SK-N-SH (cell line): ENCODE measurements around the gene TRPT1. TPM values are rescaled to one million over a fixed set of nuclear protein-coding genes. Genes with fewer than 3 reads are reported as not detected.

Experiments
- CTCF ChIA-PET: fragments of 300-600, 350-600 bp; formaldehyde crosslinking; extraction: SDS; loops from one replicate; lab custom pipeline; 2021; lab: Yijun Ruan, JAX
- POLR2A ChIA-PET: fragments of 350-600 bp; sonication (Branson Sonifier 250); formaldehyde crosslinking; extraction: SDS; loops from one replicate; lab custom pipeline; 2020; ENCODE audit warnings: antibody characterized with exemption, inconsistent platforms; lab: Yijun Ruan, JAX
- DNase-seq: peaks from one replicate; pipeline ENCODE4 v3.0.0; 2012
- H2AFZ ChIP-seq: fragments of 200-600 bp; sonication (generic); 2 replicates; pipeline ENCODE4 v1.8.1; 2016; ENCODE audit warnings: antibody characterized with exemption, mild to moderate bottlenecking, low read depth
- H3F3A ChIP-seq: fragments of 200-600 bp; sonication (generic); replicated peaks from 2 replicates; pipeline ENCODE3; 2016; ENCODE audit warnings: antibody characterized with exemption, mild to moderate bottlenecking; ENCODE audit not compliant: insufficient read depth
- H3K27ac ChIP-seq, 2 experiments: fragments of 200-500 bp in 1 of 2; fragments of 200-600 bp in 1 of 2; sonication (Bioruptor generic) in 1 of 2; sonication (generic), shearing (Covaris generic) in 1 of 2; 2 replicates each; pipeline versions ENCODE4 v1.5.1 to v1.6.1; 2014 to 2016; ENCODE audit warnings: low read depth in 2 of 2, inconsistent platforms in 1 of 2, low read length in 1 of 2, mild to moderate bottlenecking in 1 of 2, mixed read lengths in 1 of 2
- H3K27me3 ChIP-seq: fragments of 200-600 bp; sonication (generic), shearing (Covaris generic); 2 replicates; pipeline ENCODE4 v1.6.1; 2016; ENCODE audit warnings: mixed run types; ENCODE audit not compliant: insufficient read depth
- H3K36me3 ChIP-seq, 2 experiments: fragments of 200-500 bp in 1 of 2; fragments of 200-600 bp in 1 of 2; sonication (Bioruptor generic) in 1 of 2; sonication (generic) in 1 of 2; replicated peaks in 1 of 2; 2 replicates each; pipeline versions ENCODE3 to v1.5.1; 2014 to 2016; ENCODE audit warnings: low read length in 1 of 2, mild to moderate bottlenecking in 1 of 2; ENCODE audit not compliant: insufficient read depth in 2 of 2, control insufficient read depth in 1 of 2
- H3K4me1 ChIP-seq, 2 experiments: fragments of 200-500 bp in 1 of 2; fragments of 200-600 bp in 1 of 2; sonication (Bioruptor generic) in 1 of 2; sonication (generic), shearing (Covaris generic) in 1 of 2; 2 replicates each; pipeline versions ENCODE4 v1.5.1 to v1.6.1; 2014 to 2016; ENCODE audit warnings: low read depth in 1 of 2, low read length in 1 of 2, mixed run types in 1 of 2; ENCODE audit not compliant: insufficient read depth in 2 of 2, control insufficient read depth in 1 of 2
- H3K4me2 ChIP-seq: fragments of 200-600 bp; sonication (generic), shearing (Covaris generic); 2 replicates; pipeline ENCODE4 v1.6.1; 2017; ENCODE audit warnings: mixed run types
- H3K4me3 ChIP-seq, 2 experiments: fragments of 200-500 bp in 1 of 2; fragments of 200-600 bp in 1 of 2; sonication (Bioruptor generic) in 1 of 2; sonication (generic), shearing (Covaris generic) in 1 of 2; 2 replicates each; pipeline versions ENCODE4 v1.5.1 to v1.8.1; 2014 to 2016; ENCODE audit warnings: low read depth in 2 of 2, inconsistent platforms in 1 of 2, low read length in 1 of 2, mild to moderate bottlenecking in 1 of 2, mixed read lengths in 1 of 2, moderate library complexity in 1 of 2
- H3K79me2 ChIP-seq: fragments of 200-600 bp; sonication (generic); 2 replicates; pipeline ENCODE4 v1.8.1; 2017; ENCODE audit warnings: mild to moderate bottlenecking; ENCODE audit not compliant: insufficient read depth
- H3K9ac ChIP-seq: fragments of 200-600 bp; sonication (generic); 2 replicates; pipeline ENCODE4 v1.6.1; 2017; ENCODE audit warnings: mixed run types
- H3K9me2 ChIP-seq: fragments of 200-600 bp; sonication (generic); 2 replicates; pipeline ENCODE4 v1.6.1; 2017; ENCODE audit warnings: mixed run types
- H3K9me3 ChIP-seq: fragments of 200-600 bp; sonication (generic); 2 replicates; pipeline ENCODE4 v1.6.1; 2017; ENCODE audit warnings: mixed run types, mild to moderate bottlenecking, moderate library complexity
- H4K20me1 ChIP-seq: fragments of 200-600 bp; sonication (generic); 2 replicates; pipeline ENCODE4 v1.6.1; 2017; ENCODE audit warnings: mild to moderate bottlenecking, mixed run types; ENCODE audit not compliant: insufficient read depth
- FOXJ3 ChIP-seq: sonication (generic); formaldehyde crosslinking; IDR thresholded peaks from 2 replicates; pipeline ENCODE4 v1.5.1; 2020; ENCODE audit warnings: mild to moderate bottlenecking, missing genetic modification reagents
- FOXM1 ChIP-seq: IDR thresholded peaks from 2 replicates; pipeline ENCODE4 v1.4.0; 2012; ENCODE audit warnings: low read depth, mild to moderate bottlenecking
- POLR2AphosphoS5 ChIP-seq: IDR thresholded peaks from 2 replicates; pipeline ENCODE4 v1.6.1; 2012; ENCODE audit warnings: low read depth, low read length
- REST ChIP-seq: IDR thresholded peaks from 2 replicates; pipeline ENCODE4 v1.6.1; 2012; ENCODE audit warnings: mild to moderate bottlenecking, low read depth, low read length, moderate library complexity
- SMC3 ChIP-seq: IDR thresholded peaks from 2 replicates; pipeline ENCODE4 v1.6.1; 2012; ENCODE audit warnings: low read depth, low read length, improper control_type of control experiment
- TAF1 ChIP-seq: IDR thresholded peaks from 2 replicates; pipeline ENCODE4 v1.6.1; 2012; ENCODE audit warnings: low read depth, mild to moderate bottlenecking, low read length, moderate library complexity, borderline replicate concordance
- TCF12 ChIP-seq: IDR thresholded peaks from 2 replicates; pipeline ENCODE4 v1.4.0; 2012
- USF2 ChIP-seq: fragments of 150-350 bp; IDR thresholded peaks from 2 replicates; pipeline ENCODE4 v1.6.1; 2017; ENCODE audit warnings: antibody characterized with exemption, low read length, low read depth, borderline replicate concordance
- WGBS: methylation state at CpG from one replicate; pipeline ENCODE4 v1.1.6; 2017; ENCODE audit warnings: low lambda C conversion rate; 5-methylcytosine and 5-hydroxymethylcytosine counted together
- polyA plus RNA-seq, 3 experiments: library from polyadenylated mRNA; depleted of rRNA; stranded (reverse); fragments of >200 nt; gene quantifications; 2 replicates each; pipeline ENCODE4 v1.2.3, GENCODE V29; 2012

The TRPT1 gene
- polyA plus RNA-seq, 1 of the 3 experiments (the other 2 are of a cell fraction), result 62.4 TPM

GRCh38 chr11:64268893-64269539 lies 43.0 kb upstream of the TRPT1 start:
- peak; percentile 60 for DNase-seq
- Histone ChIP-seq H3K9ac (peak overlapping the region; percentile 63), H3K4me1 (peaks cover 12 to 48% of the 10 kb centered on the region in 2 experiments; a peak in 2 of 4 replicates), H3K36me3 (peaks cover 14 to 20% of the 10 kb centered on the region in 2 experiments), H3K9me3 (no peaks in the 10 kb centered on the region), H4K20me1 (no peaks in the 10 kb centered on the region), H3K27me3 (no peaks in the 10 kb centered on the region), H3K9me2 (no peaks in the 10 kb centered on the region), H3K4me2 (peak overlapping the region; percentile 89), H3K27ac (peak overlapping the region; percentile 88 to 97), H3K79me2 (peaks cover 19% of the 10 kb centered on the region), H3K4me3 (peak overlapping the region; percentile 60 to 65), H3F3A (peaks cover 40% of the 10 kb centered on the region), H2AFZ (no peak overlapping the region)
- ChIA-PET POLR2A (interaction anchor here (0.9 to 6.5 kb wide), 6 partner anchors 11 to 64 kb away, joined by 3 to 112 read pairs (median 8); partner anchors contain the start of genes BAD, ESRRA, FKBP2 and PLCB3), CTCF (interaction anchor here (0.6 to 6.9 kb wide), 12 partner anchors 11 to 375 kb away, joined by 3 to 89 read pairs (median 6); partner anchors contain the start of genes ESRRA, FERMT3, KCNK4 and PLCB3)
- WGBS, result 4% methylated on average over 12 of the region's 34 CpGs
- TF ChIP-seq FOXJ3 (CRISPR knock-in tag), result peak; percentile 2; the same call in 1 of the 2 replicates
- peak; percentile 41; the same call in 1 of the 2 replicates for TF ChIP-seq POLR2AphosphoS5
- TF ChIP-seq TCF12, result no peak
- 0 out of 2 replicates have a peak, but pooled peaks have one; percentile 0 for TF ChIP-seq SMC3
- no peak for TF ChIP-seq FOXM1
- 0 out of 2 replicates have a peak, but pooled peaks have one; percentile 36 for TF ChIP-seq REST
- no peak for TF ChIP-seq USF2
- TF ChIP-seq TAF1, result 0 out of 2 replicates have a peak, but pooled peaks have one; percentile 7
